HL-60/S4 treated with phorbol 12-myristate 13-acetate at 8.2 ng/mL for 4 days and 3 days (cell line): ENCODE measurements around the gene WWC1.

ENCODE experiments used
- in situ Hi-C: fragments of 300-500 bp; cut with MboI; formaldehyde crosslinking; loops from 2 replicates; pipeline ENCODE4 v1.15.0; 2022; ENCODE audit warnings: low sequenced_read_pairs

WWC1 gene

GRCh38 chr5:168360521-168361285 lies 69.3 kb downstream of the WWC1 start:
- in situ Hi-C loops: no loop called here

GRCh38 chr5:168362097-168362885 lies 70.8 kb downstream of the WWC1 start:
- in situ Hi-C loops: no loop called here

- in situ Hi-C loops: no loop called here
Observed at GRCh38 chr5:168364151-168364661, 72.8 kb downstream of the WWC1 start.

- in situ Hi-C loops: no loop called here
Observed at GRCh38 chr5:168364750-168365550, 73.5 kb downstream of the WWC1 start.

GRCh38 chr5:168365581-168366081 lies 74.2 kb downstream of the WWC1 start:
- in situ Hi-C loops: no loop called here

GRCh38 chr5:168366116-168366515 lies 74.7 kb downstream of the WWC1 start:
- in situ Hi-C loops: no loop called here

- in situ Hi-C loops: no loop called here
Observed at GRCh38 chr5:168368854-168369253, 77.4 kb downstream of the WWC1 start.

GRCh38 chr5:168370831-168371230 lies 79.4 kb downstream of the WWC1 start:
- in situ Hi-C loops: no loop called here

- in situ Hi-C loops: no loop called here
Observed at GRCh38 chr5:168372356-168372946, 81.0 kb downstream of the WWC1 start.

GRCh38 chr5:168374532-168374931 lies 83.1 kb downstream of the WWC1 start:
- in situ Hi-C loops: no loop called here

GRCh38 chr5:168375214-168375613 lies 83.8 kb downstream of the WWC1 start:
- in situ Hi-C loops: no loop called here

- in situ Hi-C loops: no loop called here
Observed at GRCh38 chr5:168377525-168377924, 86.1 kb downstream of the WWC1 start.

- in situ Hi-C loops: no loop called here
Observed at GRCh38 chr5:168378741-168379140, 87.3 kb downstream of the WWC1 start.

GRCh38 chr5:168382421-168382820 lies 91.0 kb downstream of the WWC1 start:
- in situ Hi-C loops: no loop called here

GRCh38 chr5:168390491-168390890 lies 99.0 kb downstream of the WWC1 start:
- in situ Hi-C loops: no loop called here

- in situ Hi-C loops: no loop called here
Observed at GRCh38 chr5:168393773-168394172, 102.3 kb downstream of the WWC1 start.

- in situ Hi-C loops: no loop called here
Observed at GRCh38 chr5:168400429-168401220, 109.2 kb downstream of the WWC1 start.

GRCh38 chr5:168401226-168401625 lies 109.8 kb downstream of the WWC1 start:
- in situ Hi-C loops: no loop called here

- in situ Hi-C loops: no loop called here
Observed at GRCh38 chr5:168401880-168402279, 110.4 kb downstream of the WWC1 start.

- in situ Hi-C loops: no loop called here
Observed at GRCh38 chr5:168404365-168404764, 112.9 kb downstream of the WWC1 start.
